Left lung (tissue), 10 donors: Measurements from ENCODE around the gene SCAANT1. TPM values are rescaled to one million over a fixed set of nuclear protein-coding genes. Genes with fewer than 3 reads are reported as not detected.
A peak's percentile ranks its signal among the peaks of the same experiment; 100 is the strongest.

Source experiments
- ATAC-seq: fragments of 200-7000 bp; cut with Tn5 transposase; one replicate; pipeline ENCODE4 v1.9.1; 2020; ENCODE audit warnings: moderate library complexity
- DNase-seq, 4 donors: peaks; one replicate each; pipeline ENCODE4 v3.0.0-alpha.2; 2013 to 2020
- H3K27ac ChIP-seq, 2 donors: fragments of 200-600 bp; sonication (generic) in 1 of 2; one replicate each; pipeline versions ENCODE4 v1.5.0 to v1.8.0; 2020 to 2021
- H3K27me3 ChIP-seq, 2 donors: fragments of 200-600 bp; sonication (generic) in 1 of 2; one replicate each; pipeline versions ENCODE4 v1.5.0 to v1.8.0; 2020 to 2021
- H3K36me3 ChIP-seq, 2 donors: fragments of 200-600 bp; sonication (generic) in 1 of 2; one replicate each; pipeline versions ENCODE4 v1.5.0 to v1.8.0; 2020 to 2021
- H3K4me1 ChIP-seq, 2 donors: fragments of 200-600 bp; one replicate each; pipeline ENCODE4 v1.8.0; 2021
- H3K4me3 ChIP-seq, 2 donors: fragments of 200-600 bp; sonication (generic) in 1 of 2; one replicate each; pipeline versions ENCODE4 v1.5.0 to v1.8.0; 2020 to 2021; ENCODE audit warnings: mild to moderate bottlenecking in 1 of 2
- H3K9me3 ChIP-seq, 2 donors: fragments of 200-600 bp; sonication (generic) in 1 of 2; one replicate each; pipeline versions ENCODE4 v1.5.0 to v1.8.0; 2020 to 2021
- CTCF ChIP-seq, 2 donors: fragments of 200-600 bp; sonication (generic) in 1 of 2; IDR thresholded peaks; one replicate each; pipeline versions ENCODE4 v1.5.0 to v1.8.0; 2021; ENCODE audit warnings: antibody characterized with exemption in 2 of 2
- intact Hi-C, 2 donors: fragments of 100-400 bp; cut with DNase I; formaldehyde crosslinking; loops; one replicate each; pipeline versions ENCODE4 v1.11.2 to v1.14.2; 2022
- polyA plus RNA-seq, 6 donors: library from polyadenylated mRNA; unstranded; fragments of 120-200 nt; gene quantifications; one replicate each; pipeline ENCODE4 v1.2.1, GENCODE V29; 2013; ENCODE audit not compliant: insufficient read length in 6 of 6
- total RNA-seq, 2 donors: library from RNA; stranded (reverse); fragmentation: NEBNext Ultra II Directional; extraction: Animal tissue kit (Norgen Biotek cat#: 25700); gene quantifications; one replicate each; pipeline ENCODE4 v1.2.1, GENCODE V29; 2021
- donor health status: DM: no; HTN: yes; CAD: no.
- donor health status: DM: no; HTN: no; CAD: no.

SCAANT1 gene
- total and polyA plus RNA-seq, 8 donors = 1.1 to 2.7 (median 1.7) TPM; not detected in 3

GRCh38 chr3:63872135-63872924 lies 39.9 kb downstream of the SCAANT1 start:
- ATAC-seq = peak; percentile 69
- H3K27me3 ChIP-seq = no peaks in the 10 kb centered on the region
- H3K27ac ChIP-seq = no peak overlapping the region
- H3K4me3 ChIP-seq = no peak overlapping the region
- no peaks in the 10 kb centered on the region for H3K9me3 ChIP-seq
- TF ChIP-seq CTCF (IDR thresholded peaks at IDR 0.05) = no peak
- intact Hi-C loops = no loop called here
- H3K36me3 ChIP-seq = no peaks in the 10 kb centered on the region
- peaks cover 0 to 10% of the 10 kb centered on the region in 2 donors for H3K4me1 ChIP-seq
- no peak for DNase-seq

GRCh38 chr3:63870615-63871005 lies 41.6 kb downstream of the SCAANT1 start:
- ATAC-seq = no peak

GRCh38 chr3:63869940-63870614 lies 42.1 kb downstream of the SCAANT1 start:
- intact Hi-C loops = no loop called here
- Histone ChIP-seq H3K27me3 (no peaks in the 10 kb centered on the region), H3K27ac (no peak overlapping the region), H3K36me3 (no peaks in the 10 kb centered on the region), H3K9me3 (no peaks in the 10 kb centered on the region), H3K4me3 (no peak overlapping the region), H3K4me1 (peaks cover 2 to 13% of the 10 kb centered on the region in 2 donors)
- ATAC-seq (no peak), DNase-seq (no peak)
- TF ChIP-seq CTCF (IDR thresholded peaks at IDR 0.05) = no peak

More at GRCh38 chr3:63870615-63871005, 41.6 kb downstream of the SCAANT1 start:
- no peak for TF ChIP-seq CTCF (IDR thresholded peaks at IDR 0.05)
- Histone ChIP-seq H3K4me1 (peaks cover 0 to 13% of the 10 kb centered on the region in 2 donors), H3K27me3 (no peaks in the 10 kb centered on the region), H3K4me3 (no peak overlapping the region), H3K27ac (no peak overlapping the region), H3K36me3 (no peaks in the 10 kb centered on the region), H3K9me3 (no peaks in the 10 kb centered on the region)
- intact Hi-C loops = no loop called here
- DNase-seq = no peak

GRCh38 chr3:63867225-63867624 lies 45.0 kb downstream of the SCAANT1 start:
- Histone ChIP-seq H3K4me3 (no peak overlapping the region), H3K36me3 (no peaks in the 10 kb centered on the region), H3K27me3 (no peaks in the 10 kb centered on the region), H3K9me3 (no peaks in the 10 kb centered on the region), H3K27ac (no peak overlapping the region), H3K4me1 (peaks cover 6 to 21% of the 10 kb centered on the region in 2 donors)
- no peak for DNase-seq
- no peak for TF ChIP-seq CTCF (IDR thresholded peaks at IDR 0.05)
- intact Hi-C loops = no loop called here
- no peak for ATAC-seq

- DNase-seq = no peak
- Histone ChIP-seq H3K36me3 (no peaks in the 10 kb centered on the region), H3K4me3 (peak overlapping the region; percentile 80 to 96), H3K27me3 (no peaks in the 10 kb centered on the region), H3K4me1 (peaks cover 6 to 25% of the 10 kb centered on the region in 2 donors), H3K27ac (peak overlapping the region; percentile 85 to 96), H3K9me3 (no peaks in the 10 kb centered on the region)
- no peak for TF ChIP-seq CTCF (IDR thresholded peaks at IDR 0.05)
- intact Hi-C loops = no loop called here
- no peak for ATAC-seq
Observed at GRCh38 chr3:63864965-63865327, 47.2 kb downstream of the SCAANT1 start.
